Stomach (tissue), 4 donors: ENCODE data around the gene GABRQ.

Experiments
- CTCF ChIP-seq, 7 experiments: fragments of 450-650 bp in 4 of 7; fragments of 200-600 bp in 3 of 7; sonication (generic) in 3 of 7; IDR thresholded peaks; one replicate each; pipeline ENCODE4 v1.5.1; 2016 to 2019; ENCODE audit warnings: antibody characterized with exemption in 7 of 7, control low read depth in 2 of 7, mild to moderate bottlenecking in 1 of 7
- EP300 ChIP-seq: sonication (generic); formaldehyde crosslinking; IDR thresholded peaks from one replicate; pipeline ENCODE4 v1.6.1; 2017; ENCODE audit warnings: antibody characterized with exemption
- POLR2A ChIP-seq, 4 donors: fragments of 450-650 bp; IDR thresholded peaks; one replicate each; pipeline ENCODE4 v1.6.1; 2016; ENCODE audit warnings: antibody characterized with exemption in 4 of 4, control low read depth in 2 of 4, mild to moderate bottlenecking in 1 of 4, moderate library complexity in 1 of 4
- POLR2AphosphoS5 ChIP-seq, 3 donors: sonication (generic); formaldehyde crosslinking; IDR thresholded peaks; one replicate each; pipeline ENCODE4 v1.6.1; 2016; ENCODE audit warnings: antibody characterized with exemption in 3 of 3

- no peak for TF ChIP-seq CTCF (IDR thresholded peaks at IDR 0.05)
- TF ChIP-seq POLR2A (IDR thresholded peaks at IDR 0.05), result no peak
- TF ChIP-seq POLR2AphosphoS5 (IDR thresholded peaks at IDR 0.05), result no peak
- no peak for TF ChIP-seq EP300
Measured at GRCh38 chrX:152619897-152620296, 17.8 kb upstream of the GABRQ start.
